Uterus (tissue), 2 donors: ENCODE results near the gene TOX3.

Experiments
- POLR2A ChIP-seq, 2 donors: fragments of 450-650 bp; IDR thresholded peaks; one replicate each; pipeline ENCODE4 v1.6.1; 2016; ENCODE audit warnings: antibody characterized with exemption in 2 of 2, mild to moderate bottlenecking in 1 of 2, moderate library complexity in 1 of 2
- TF ChIP-seq, protein P1 (sequence below), 4 experiments: fragments of 200-600 bp in 2 of 4; fragments of 450-650 bp in 2 of 4; sonication (generic) in 2 of 4; IDR thresholded peaks; one replicate each; pipeline ENCODE4 v1.5.1; 2016 to 2019; ENCODE audit warnings: antibody characterized with exemption in 4 of 4, mild to moderate bottlenecking in 2 of 4, moderate library complexity in 1 of 4

DNA sequence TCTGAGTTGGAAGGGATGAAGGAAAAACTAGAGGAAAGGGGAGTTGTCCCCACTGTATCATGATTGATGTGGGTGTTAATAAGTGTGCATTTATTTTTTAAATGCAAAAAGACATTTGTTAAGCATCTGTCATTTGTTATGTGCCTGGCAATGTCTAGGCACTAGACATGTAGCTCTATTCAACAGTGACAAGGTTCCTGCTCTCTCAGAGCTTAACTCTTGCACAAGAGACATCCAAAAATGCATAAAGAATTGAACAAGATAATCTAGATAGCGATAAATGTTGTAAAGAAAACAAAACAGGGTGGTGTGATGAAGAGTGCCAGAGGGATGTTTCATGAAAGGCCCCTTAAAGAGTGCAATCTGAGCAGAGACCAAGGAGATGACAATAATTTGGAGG lies 148.9 kb downstream of the TOX3 start:
- no peak for TF ChIP-seq POLR2A (IDR thresholded peaks at IDR 0.05)
- TF ChIP-seq, protein P1, sequence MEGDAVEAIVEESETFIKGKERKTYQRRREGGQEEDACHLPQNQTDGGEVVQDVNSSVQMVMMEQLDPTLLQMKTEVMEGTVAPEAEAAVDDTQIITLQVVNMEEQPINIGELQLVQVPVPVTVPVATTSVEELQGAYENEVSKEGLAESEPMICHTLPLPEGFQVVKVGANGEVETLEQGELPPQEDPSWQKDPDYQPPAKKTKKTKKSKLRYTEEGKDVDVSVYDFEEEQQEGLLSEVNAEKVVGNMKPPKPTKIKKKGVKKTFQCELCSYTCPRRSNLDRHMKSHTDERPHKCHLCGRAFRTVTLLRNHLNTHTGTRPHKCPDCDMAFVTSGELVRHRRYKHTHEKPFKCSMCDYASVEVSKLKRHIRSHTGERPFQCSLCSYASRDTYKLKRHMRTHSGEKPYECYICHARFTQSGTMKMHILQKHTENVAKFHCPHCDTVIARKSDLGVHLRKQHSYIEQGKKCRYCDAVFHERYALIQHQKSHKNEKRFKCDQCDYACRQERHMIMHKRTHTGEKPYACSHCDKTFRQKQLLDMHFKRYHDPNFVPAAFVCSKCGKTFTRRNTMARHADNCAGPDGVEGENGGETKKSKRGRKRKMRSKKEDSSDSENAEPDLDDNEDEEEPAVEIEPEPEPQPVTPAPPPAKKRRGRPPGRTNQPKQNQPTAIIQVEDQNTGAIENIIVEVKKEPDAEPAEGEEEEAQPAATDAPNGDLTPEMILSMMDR (IDR thresholded peaks at IDR 0.05) = no peak
